GM19455 (cell line): ENCODE data around the gene DMP1.

Experiments used
- ATAC-seq: cut with Tn5 transposase; IDR thresholded peaks from one replicate; pipeline ENCODE4 v1.9.1; 2021; ENCODE audit not compliant: unreplicated experiment

The DMP1 gene

DNA sequence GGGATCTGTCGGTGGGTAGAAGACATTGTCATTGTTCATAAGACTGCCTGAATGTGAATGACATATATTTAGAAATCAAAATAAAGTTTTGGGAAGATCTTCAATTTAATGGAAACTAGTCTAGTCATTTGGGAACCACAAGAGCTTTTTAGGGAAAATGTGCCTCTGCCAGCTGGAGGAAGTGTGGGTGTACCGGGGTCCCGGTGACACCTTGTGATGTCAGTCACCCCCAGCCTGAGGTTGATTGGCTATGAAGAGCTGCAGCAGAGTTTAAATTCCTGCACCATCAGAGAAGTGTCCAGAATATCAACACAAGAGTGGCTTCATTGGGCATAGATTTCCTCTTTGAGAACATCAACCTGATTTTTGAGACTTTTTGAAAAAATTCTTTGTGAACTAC is at the start of gene DMP1:
Gene DMP1 (plus strand): TSS at position 301 of the 400 bp plus-strand sequence. CDS start 6,213 bp downstream, outside the sequence.
- ATAC-seq, result no peak

- no peak for ATAC-seq
Observed at GRCh38 chr4:87601361-87601760, 48.7 kb upstream of the DMP1 start.

GRCh38 chr4:87608229-87608628 is 41.9 kb upstream of the DMP1 start, which contains the start of gene DSPP:
DSPP (plus strand) TSS chr4:87608529; CDS start chr4:87610909, 2,380 bp downstream.
- ATAC-seq, result no peak

- no peak for ATAC-seq
Observed at GRCh38 chr4:87614292-87614890, 35.7 kb upstream of the DMP1 start.

DNA sequence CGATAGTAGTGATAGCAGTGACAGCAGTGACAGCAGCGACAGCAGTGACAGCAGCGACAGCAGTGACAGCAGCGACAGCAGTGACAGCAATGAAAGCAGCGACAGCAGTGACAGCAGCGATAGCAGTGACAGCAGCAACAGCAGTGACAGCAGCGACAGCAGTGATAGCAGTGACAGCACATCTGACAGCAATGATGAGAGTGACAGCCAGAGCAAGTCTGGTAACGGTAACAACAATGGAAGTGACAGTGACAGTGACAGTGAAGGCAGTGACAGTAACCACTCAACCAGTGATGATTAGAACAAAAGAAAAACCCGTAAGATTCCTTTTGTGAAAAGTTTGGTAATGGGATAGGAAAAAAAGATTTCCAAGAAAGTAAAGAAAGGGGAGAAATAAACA is 33.8 kb upstream of the DMP1 start:
- ATAC-seq, result no peak

DNA sequence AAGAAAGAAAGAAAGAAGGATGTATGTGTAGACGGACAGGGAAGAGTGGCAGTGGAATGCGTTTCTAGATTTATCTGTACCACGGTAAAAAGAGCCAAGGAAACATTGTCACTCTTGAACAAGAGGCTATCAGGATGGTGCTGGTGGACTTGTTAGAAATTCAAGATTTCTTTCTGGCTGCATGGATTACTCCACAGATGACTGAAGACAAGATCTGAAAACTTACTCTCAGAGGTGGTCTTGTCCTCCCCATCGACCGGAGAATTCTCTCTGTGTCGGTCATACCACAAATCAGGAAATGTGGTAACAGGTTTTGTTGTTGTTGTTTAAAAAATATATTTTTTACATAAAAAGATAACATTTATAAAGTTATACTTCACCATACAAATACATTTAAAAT is 30.0 kb upstream of the DMP1 start:
- ATAC-seq, result no peak

- no peak for ATAC-seq
Observed at GRCh38 chr4:87620491-87620890, 29.6 kb upstream of the DMP1 start.

- no peak for ATAC-seq
Observed at GRCh38 chr4:87622303-87622702, 27.8 kb upstream of the DMP1 start.

DNA sequence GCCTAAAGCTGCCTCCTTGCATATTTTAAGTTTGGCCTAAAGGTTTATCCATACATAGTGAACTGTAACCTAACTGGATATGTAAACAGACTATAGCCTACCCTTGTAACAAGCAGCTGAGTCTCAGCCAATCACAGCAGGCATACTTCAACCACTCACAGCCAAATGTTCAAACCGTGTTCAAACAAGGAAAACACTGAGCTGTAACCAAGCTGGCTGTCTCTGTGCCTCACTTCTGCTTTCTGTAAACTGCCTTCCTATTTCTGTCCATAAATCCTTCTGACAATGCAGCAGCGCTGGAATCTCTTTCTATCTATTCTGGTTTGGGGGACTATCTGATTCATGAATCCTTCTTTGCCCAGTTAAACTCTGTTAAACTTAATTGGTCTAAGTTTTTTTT is 25.4 kb upstream of the DMP1 start:
- no peak for ATAC-seq

DNA sequence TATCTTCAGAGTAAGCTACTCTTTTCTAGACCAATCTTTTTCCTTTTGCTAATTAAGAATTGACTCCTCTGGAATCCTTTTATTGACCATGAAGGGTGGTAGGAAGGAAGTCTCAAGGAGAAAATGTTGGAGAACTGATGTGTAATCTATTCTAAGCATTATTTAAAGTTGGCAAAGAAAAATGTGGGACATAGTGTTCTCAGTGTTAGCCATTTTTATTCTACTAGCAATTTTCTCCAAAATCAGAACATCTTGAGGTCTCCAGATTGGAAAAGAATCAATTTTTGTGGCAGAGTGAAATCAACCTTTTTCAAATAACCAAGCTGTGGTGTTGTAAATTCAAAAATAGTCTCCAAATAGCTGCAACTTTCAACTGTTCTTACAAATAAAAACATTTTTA is 18.4 kb upstream of the DMP1 start:
- ATAC-seq, result no peak

DNA sequence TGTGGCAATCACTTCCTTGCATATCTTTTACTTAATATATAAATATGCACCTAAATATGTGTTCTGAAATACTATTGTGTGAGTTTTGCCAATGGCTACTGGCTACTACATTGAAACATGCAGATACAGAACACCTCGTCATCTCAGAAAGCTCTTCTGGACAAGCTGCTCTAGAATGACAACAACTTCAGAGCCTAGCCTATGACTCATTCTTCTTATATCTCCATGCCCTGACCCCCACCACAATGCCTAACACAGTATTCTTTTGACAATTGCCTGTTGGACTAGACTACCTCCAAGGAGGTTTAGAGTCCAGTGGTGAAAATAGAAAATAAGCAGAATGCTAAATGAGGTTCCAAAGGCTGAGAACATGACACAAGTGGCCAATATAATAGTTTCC is 17.6 kb upstream of the DMP1 start:
- no peak for ATAC-seq

DNA sequence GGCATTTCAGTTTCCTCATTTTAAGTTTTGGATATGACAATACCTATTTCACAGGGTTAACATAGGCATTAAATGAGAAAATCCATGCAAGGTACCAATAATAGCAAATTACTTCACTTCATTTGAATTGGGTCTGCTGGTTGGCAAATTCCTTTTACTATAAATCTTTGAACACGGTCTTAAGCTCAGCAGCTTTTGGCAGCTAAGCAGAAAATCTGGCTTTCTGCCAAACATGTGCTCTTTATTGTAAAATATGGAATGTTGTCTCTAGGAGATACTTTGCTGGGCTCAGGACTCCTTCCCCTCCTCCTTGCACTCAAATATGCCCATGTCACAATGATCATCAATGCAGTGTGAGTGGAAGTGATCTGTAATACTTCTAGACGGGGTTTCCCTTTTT is 16.8 kb upstream of the DMP1 start:
- ATAC-seq, result no peak

- no peak for ATAC-seq
Observed at GRCh38 chr4:87644286-87644685, 5.8 kb upstream of the DMP1 start.

GRCh38 chr4:87650938-87651337 is 858 bp downstream of the DMP1 start:
- no peak for ATAC-seq

DNA sequence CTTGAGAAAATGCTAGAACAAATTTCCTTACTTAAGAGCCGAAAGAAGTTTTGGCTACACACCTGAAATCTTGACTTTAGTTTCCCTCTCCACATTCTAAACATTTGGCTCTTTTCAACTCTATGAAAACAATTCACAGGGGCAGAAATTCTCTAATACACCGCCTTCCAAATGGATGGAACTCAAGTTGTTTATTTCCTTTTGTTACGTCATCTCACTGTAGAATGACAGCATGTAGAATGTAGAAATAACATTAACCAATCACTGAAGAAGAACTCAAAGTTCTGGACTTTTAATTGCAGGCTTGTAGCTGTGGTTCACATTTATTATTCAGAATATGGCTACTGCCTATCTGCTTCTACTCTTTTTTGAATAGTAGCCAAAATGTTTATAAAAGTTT is 1.9 kb downstream of the DMP1 start:
- no peak for ATAC-seq

- no peak for ATAC-seq
Observed at GRCh38 chr4:87654487-87655044, 4.5 kb downstream of the DMP1 start.

GRCh38 chr4:87657525-87657924 is 7.4 kb downstream of the DMP1 start:
- no peak for ATAC-seq

DNA sequence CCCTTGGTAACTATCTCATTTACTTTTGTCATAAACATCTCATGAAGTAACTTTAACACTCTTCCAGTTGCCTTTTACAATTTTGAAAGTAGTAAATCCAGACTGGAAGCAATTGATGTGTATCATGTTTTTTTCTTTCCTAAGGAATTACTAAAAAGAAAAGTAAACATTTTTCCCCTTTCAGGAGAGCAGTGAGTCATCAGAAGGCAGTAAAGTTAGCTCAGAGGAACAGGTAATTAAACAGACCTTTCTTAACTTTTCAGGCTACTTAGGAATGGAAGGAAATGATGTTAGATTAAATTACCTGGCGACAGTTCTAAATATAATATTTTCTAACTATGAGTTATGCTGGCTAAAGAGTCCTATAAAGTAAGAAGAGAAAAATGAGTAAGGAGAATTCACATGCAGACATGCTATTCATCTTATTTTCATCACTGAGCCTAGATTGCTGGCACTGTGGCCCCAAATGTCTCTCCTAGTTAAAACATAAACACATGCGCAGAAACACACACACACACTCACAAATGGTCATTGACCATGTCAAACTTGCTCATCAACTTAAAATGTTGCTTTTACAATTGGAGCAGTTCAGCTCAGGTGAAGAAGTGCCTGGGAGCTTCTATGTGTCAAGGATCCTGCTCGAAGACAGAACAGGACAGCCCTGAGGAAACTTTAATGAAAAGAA is 9.3 kb downstream of the DMP1 start:
- no peak for ATAC-seq

DNA sequence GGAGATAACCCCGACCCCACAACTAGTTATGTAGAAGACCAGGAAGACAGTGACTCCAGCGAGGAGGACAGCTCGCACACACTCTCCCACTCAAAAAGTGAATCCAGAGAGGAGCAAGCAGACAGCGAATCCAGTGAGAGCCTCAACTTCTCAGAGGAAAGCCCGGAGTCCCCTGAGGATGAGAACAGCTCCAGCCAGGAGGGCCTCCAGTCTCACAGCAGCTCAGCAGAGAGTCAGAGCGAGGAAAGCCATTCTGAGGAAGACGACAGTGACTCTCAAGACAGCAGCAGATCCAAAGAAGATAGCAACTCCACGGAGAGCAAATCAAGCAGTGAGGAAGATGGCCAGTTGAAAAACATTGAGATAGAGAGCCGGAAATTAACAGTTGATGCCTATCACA is 12.8 kb downstream of the DMP1 start:
- no peak for ATAC-seq

DNA sequence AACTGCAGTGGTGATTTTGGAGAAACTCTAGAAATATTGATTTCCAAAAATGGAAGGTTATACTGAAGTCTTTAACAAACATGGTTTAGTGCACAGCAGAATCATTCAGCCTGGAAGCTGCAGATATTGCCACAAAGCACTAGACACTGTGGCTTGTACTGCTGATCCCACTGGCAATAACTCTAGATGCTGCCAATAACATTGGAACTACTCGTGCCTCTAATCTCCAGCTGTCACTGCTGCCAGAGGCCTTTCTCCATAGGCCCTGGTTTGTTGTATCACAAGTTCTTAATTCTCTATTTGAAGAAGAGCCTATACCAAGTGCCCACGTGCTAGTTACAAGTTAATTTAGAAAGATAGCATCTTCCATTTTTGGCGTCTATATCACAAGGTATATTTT is 19.3 kb downstream of the DMP1 start:
- ATAC-seq, result no peak

DNA sequence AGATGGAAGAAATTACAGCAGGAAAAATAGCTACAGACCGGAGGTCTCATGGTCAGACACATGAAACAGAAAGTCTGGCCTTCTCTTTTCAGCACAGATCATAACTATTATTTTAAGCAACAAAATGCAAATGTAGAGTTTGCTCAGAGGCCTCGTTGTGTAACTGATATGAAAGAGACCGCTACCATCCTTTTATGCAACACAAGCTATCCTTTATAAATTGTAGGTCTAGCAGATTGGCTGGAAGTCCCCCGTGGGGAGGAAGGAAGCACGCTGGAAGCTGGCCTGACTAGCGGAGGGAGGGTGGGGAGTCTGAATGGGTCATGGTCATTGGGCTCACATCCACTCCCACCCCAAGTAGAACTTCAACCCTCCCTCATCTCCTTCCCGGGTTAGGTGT is 27.7 kb downstream of the DMP1 start:
- peak; percentile 85 for ATAC-seq

- no peak for ATAC-seq
Observed at GRCh38 chr4:87679449-87680169, 29.5 kb downstream of the DMP1 start.
